Activated naive CD4-positive, alpha-beta T cell treated with anti-CD3 and anti-CD28 coated beads for 36 hours (primary cell): ENCODE measurements around the gene TMTC4. TPM values are rescaled to one million over a fixed set of nuclear protein-coding genes. Genes with fewer than 3 reads are reported as not detected.

Experiments used
- CTCF ChIA-PET: fragments of 350-600 bp; sonication (Branson Sonifier 250); formaldehyde crosslinking; loops from one replicate; lab custom pipeline; 2021; ENCODE audit warnings: antibody characterized with exemption; lab: Charles Lee
- DNase-seq: peaks from one replicate; pipeline ENCODE4 v3.0.0-alpha.2; 2020
- H3K27ac Mint-ChIP-seq: one replicate; pipeline ENCODE4 v1.8.0; 2021; ENCODE audit warnings: mild to moderate bottlenecking, mixed read lengths
- H3K27me3 Mint-ChIP-seq: one replicate; pipeline ENCODE4 v1.8.0; 2021; ENCODE audit warnings: low read depth, mixed read lengths
- H3K36me3 Mint-ChIP-seq: one replicate; pipeline ENCODE4 v1.8.0; 2021; ENCODE audit warnings: low read depth, mixed read lengths
- H3K4me1 Mint-ChIP-seq: one replicate; pipeline ENCODE4 v1.8.0; 2021; ENCODE audit warnings: low read depth, mixed read lengths
- H3K4me3 Mint-ChIP-seq: one replicate; pipeline ENCODE4 v1.8.0; 2021; ENCODE audit warnings: mild to moderate bottlenecking, moderate library complexity, mixed read lengths
- H3K9me3 Mint-ChIP-seq: one replicate; pipeline ENCODE4 v1.8.0; 2021; ENCODE audit warnings: mixed read lengths
- intact Hi-C: fragments of 100-400 bp; cut with micrococcal nuclease; formaldehyde crosslinking; loops from one replicate; pipeline ENCODE4 v1.15.1; 2023
- total RNA-seq, 2 experiments: library from RNA; stranded (reverse); gene quantifications; one replicate each; pipeline ENCODE4 v1.2.3, GENCODE V29; 2021

TMTC4 gene
- total RNA-seq, 2 experiments from 2014 or later = 16.1 to 18.5 TPM

DNA sequence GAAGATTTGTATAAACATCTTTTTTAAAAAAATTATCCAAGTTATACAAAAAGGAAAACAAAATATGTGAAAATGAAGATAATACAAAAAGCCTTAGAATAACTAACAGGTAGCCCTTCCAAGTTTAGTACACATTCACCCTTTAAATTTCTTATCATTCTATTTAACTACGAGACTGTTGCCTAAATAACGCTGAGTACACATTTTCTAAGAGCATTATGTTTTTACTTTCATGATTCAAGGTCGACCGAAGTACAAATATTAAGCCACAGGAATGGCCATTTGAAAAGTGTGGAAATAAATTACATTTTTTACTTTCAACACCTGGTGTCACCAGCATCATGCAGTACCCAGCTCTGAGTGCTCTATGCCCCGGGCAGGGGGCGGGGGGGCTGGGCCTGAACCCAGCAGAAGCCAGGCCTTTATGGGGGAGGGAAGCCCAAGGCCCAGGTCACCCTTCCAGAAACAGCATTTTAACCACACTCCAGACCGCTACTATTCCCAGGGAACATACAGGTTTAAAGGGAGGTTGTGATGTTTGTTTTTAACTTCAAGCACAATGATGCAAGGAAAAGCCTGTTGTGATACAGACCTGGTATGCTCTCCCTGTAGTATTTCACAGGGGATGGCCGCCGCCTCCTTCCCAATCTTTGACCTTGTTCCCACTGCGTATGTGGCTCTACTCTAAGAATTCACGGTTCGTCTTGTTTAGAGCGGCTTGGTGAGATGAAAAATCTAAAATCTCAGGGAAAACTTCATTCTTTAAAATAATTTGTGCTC is 110.0 kb downstream of the TMTC4 start:
- peaks cover 2% of the 10 kb centered on the region for H3K9me3 Mint-ChIP-seq
- CTCF ChIA-PET = no interaction called here
- intact Hi-C loops = no loop called here
- H3K4me1 Mint-ChIP-seq = no peaks in the 10 kb centered on the region
- no peaks in the 10 kb centered on the region for H3K27me3 Mint-ChIP-seq
- H3K36me3 Mint-ChIP-seq = peaks cover 12% of the 10 kb centered on the region
- H3K27ac Mint-ChIP-seq = no peak overlapping the region
- no peak overlapping the region for H3K4me3 Mint-ChIP-seq
- no peak for DNase-seq

DNA sequence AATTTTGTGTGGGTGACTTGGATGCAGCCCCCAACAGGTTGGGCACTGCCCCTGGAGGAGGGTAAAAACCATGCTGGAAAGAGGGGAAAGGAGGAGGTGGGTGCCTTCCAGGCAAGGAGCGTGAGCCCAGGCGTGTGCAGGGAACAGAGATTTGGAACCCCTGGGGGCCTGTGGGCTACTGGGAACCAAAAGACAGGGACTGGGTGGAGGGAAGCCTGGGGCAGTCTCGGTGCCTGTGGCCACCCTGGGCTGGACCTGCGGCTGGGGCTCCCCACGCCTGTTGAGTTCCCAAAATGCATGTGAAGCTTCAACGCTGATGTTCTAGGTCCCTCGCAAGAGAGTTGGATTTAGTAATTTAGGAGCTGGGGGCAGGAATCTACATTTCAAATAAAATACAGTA is 110.8 kb downstream of the TMTC4 start:
- CTCF ChIA-PET = no interaction called here

DNA sequence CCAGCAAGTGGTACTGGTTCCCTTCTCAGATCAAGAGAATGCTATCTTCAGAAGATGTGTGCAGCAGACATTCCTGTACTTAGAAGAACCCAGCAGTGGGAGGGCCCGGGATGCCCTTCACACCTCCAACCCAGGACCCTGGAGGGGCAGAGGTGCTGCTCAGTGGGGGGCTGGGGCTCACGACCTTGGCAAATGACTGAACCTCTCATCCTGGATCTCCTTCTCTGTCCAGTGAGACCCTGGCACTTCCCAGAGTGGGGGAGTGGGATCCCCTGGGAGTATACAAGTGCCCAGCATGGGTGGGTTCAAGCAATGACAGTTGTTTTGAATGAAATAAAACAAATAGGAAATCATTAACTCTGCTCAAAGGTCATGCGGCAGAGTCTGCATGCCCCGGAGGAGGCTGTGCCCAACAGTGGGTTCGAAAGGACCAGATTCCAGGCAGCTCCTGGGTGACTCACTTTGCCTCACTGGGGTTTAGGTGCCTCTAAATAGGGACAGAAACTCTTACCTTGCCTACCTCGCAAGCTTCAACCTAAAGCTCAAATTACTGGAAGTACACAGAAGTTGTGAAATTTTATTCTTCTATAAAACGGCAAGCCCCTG is 112.9 kb downstream of the TMTC4 start:
- H3K27me3 Mint-ChIP-seq = no peaks in the 10 kb centered on the region
- no peak for DNase-seq
- H3K4me1 Mint-ChIP-seq = no peaks in the 10 kb centered on the region
- H3K4me3 Mint-ChIP-seq = no peak overlapping the region
- H3K36me3 Mint-ChIP-seq = peaks cover 10% of the 10 kb centered on the region
- CTCF ChIA-PET = interaction anchor here (1.7 kb wide), 1 partner anchor 11 kb away, joined by 5 read pairs; no protein-coding TSS in a partner anchor
- H3K27ac Mint-ChIP-seq = no peak overlapping the region
- intact Hi-C loops = no loop called here
- peaks cover 2% of the 10 kb centered on the region for H3K9me3 Mint-ChIP-seq

More for the DNA sequence above, 110.8 kb downstream of the TMTC4 start:
- peaks cover 2% of the 10 kb centered on the region for H3K9me3 Mint-ChIP-seq
- DNase-seq = no peak
- H3K27me3 Mint-ChIP-seq = no peaks in the 10 kb centered on the region
- intact Hi-C loops = no loop called here
- H3K4me1 Mint-ChIP-seq = no peaks in the 10 kb centered on the region
- H3K4me3 Mint-ChIP-seq = no peak overlapping the region
- H3K36me3 Mint-ChIP-seq = peaks cover 12% of the 10 kb centered on the region
- H3K27ac Mint-ChIP-seq = no peak overlapping the region

DNA sequence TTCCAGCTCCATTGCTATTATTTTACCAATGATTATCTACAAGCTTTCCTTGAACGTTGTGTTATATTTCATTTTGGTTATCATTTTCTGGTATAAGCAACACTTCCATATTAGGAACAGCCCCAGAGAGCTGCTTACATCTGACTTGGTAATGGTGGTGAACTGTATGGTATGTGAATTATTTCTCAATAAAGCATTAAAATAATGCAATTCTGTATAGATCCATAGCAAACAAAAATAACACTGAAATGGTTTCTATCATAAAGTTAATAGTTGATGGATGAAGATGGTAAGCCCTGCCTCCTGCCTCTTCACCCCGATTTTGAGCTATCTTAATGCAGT is 113.5 kb downstream of the TMTC4 start:
- Mint-ChIP-seq H3K27me3 (no peaks in the 10 kb centered on the region), H3K4me1 (no peaks in the 10 kb centered on the region), H3K4me3 (no peak overlapping the region), H3K36me3 (peaks cover 4% of the 10 kb centered on the region), H3K27ac (no peak overlapping the region), H3K9me3 (peaks cover under 1% of the 10 kb centered on the region)
- intact Hi-C loops = no loop called here
- no peak for DNase-seq
- CTCF ChIA-PET = no interaction called here

DNA sequence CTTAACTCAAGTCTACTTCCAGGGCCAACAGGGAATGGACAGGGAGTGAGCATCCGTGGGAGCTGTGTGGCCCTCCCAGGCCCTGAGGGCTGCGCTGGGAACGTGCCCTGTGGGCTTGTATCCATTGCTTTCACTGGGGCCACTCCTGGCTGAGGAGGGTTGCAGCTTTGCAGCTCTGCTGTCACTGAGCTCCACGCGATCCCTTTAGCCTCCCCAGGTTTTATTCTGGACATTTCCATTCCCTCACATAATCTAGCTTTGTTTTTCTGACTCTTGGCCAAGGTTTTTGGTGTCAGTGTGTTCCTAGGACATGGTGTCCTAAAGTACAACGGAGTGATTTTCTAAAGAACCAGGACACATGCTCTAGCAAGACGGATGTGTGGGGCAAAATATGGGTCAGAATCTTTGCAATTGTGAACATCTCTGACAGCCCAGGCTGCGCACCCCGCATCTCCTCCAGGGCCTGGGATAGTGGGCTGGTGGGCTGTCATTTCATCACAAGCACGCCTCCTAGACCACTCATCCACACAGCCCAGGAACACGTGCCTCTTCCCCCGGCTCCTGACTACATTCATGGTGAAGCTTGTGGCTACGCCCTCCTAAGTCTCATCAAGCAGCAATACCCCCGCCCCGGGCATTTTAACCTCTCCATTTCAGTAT is 114.0 kb downstream of the TMTC4 start:
- CTCF ChIA-PET = interaction anchor here (1.7 kb wide), 1 partner anchor 12 kb away, joined by 7 read pairs; no protein-coding TSS in a partner anchor
- Mint-ChIP-seq H3K4me1 (no peaks in the 10 kb centered on the region), H3K9me3 (no peaks in the 10 kb centered on the region)

DNA sequence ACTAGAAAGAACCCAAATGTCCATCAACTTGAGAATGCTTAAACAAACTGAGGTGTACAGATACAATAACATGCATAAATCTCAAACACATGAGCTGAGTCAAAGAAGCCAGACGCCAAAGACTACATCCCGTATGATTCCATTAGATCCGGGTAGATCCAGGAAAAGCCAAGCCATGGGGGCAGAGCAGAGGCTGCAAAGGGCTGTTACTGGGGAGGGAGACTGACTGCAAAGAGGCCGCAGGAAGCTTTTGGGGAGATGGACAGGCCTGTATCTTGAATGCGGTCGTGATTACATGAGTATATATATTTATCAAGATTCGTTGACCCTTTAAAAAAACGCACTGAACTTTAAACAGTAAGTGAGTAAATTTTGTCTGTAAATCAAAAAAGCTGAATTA is 114.7 kb downstream of the TMTC4 start:
- no peaks in the 10 kb centered on the region for H3K27me3 Mint-ChIP-seq
- no peak overlapping the region for H3K27ac Mint-ChIP-seq
- H3K9me3 Mint-ChIP-seq = no peaks in the 10 kb centered on the region
- no peak overlapping the region for H3K4me3 Mint-ChIP-seq
- no peaks in the 10 kb centered on the region for H3K4me1 Mint-ChIP-seq
- intact Hi-C loops = no loop called here
- H3K36me3 Mint-ChIP-seq = peaks cover 2% of the 10 kb centered on the region
- CTCF ChIA-PET = interaction anchor here (1.7 kb wide), 1 partner anchor 12 kb away, joined by 7 read pairs; no protein-coding TSS in a partner anchor
- no peak for DNase-seq

More for the DNA sequence above, 114.0 kb downstream of the TMTC4 start:
- Mint-ChIP-seq H3K27me3 (no peaks in the 10 kb centered on the region), H3K36me3 (peaks cover 1% of the 10 kb centered on the region), H3K27ac (no peak overlapping the region), H3K4me3 (no peak overlapping the region)
- intact Hi-C loops = no loop called here
- DNase-seq = no peak

Other genes starting within 250 kb of the TMTC4 start
- 1 to 10 TPM; 3.9 to 6.6 TPM for gene GGACT, start 86.0 kb downstream of the TMTC4 start, total RNA-seq